Measurements from ENCODE around the gene ATP1A4.

DNA sequence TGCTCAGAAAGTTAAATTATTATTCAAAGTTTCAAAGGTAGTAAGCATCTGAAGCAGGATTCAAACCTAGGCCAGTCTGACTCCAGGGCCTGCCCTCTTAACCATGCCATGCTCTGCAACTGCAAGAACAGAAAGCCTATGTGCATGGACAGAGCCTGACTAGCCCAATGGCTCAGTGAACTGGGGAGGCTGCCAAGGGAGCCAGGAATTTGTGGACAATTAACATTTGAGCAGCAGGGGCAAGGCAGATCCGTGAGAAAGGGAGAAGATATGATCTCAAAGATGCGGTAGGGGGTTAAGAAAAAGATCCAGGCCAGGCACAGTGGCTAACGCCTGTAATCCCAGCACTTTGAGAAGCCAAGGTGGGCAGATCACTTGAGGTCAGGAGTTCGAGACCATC is 6.5 kb upstream of the ATP1A4 start:
- no peak for TF ChIP-seq POLR2AphosphoS5 (IDR thresholded peaks at IDR 0.05; ENCODE audit: low read depth, low read length)
- TF ChIP-seq TAF1 (IDR thresholded peaks at IDR 0.05; ENCODE audit: borderline replicate concordance, insufficient read depth, low read length) = no peak
- TF ChIP-seq SIN3A (IDR thresholded peaks at IDR 0.05; ENCODE audit: borderline replicate concordance, insufficient read depth, low read length) = no peak
- TF ChIP-seq FOXP2 (optimal IDR thresholded peaks at IDR 0.05; ENCODE audit: borderline replicate concordance, extremely low read depth, extremely low read length, insufficient read depth) = no peak
- TF ChIP-seq, protein P1, sequence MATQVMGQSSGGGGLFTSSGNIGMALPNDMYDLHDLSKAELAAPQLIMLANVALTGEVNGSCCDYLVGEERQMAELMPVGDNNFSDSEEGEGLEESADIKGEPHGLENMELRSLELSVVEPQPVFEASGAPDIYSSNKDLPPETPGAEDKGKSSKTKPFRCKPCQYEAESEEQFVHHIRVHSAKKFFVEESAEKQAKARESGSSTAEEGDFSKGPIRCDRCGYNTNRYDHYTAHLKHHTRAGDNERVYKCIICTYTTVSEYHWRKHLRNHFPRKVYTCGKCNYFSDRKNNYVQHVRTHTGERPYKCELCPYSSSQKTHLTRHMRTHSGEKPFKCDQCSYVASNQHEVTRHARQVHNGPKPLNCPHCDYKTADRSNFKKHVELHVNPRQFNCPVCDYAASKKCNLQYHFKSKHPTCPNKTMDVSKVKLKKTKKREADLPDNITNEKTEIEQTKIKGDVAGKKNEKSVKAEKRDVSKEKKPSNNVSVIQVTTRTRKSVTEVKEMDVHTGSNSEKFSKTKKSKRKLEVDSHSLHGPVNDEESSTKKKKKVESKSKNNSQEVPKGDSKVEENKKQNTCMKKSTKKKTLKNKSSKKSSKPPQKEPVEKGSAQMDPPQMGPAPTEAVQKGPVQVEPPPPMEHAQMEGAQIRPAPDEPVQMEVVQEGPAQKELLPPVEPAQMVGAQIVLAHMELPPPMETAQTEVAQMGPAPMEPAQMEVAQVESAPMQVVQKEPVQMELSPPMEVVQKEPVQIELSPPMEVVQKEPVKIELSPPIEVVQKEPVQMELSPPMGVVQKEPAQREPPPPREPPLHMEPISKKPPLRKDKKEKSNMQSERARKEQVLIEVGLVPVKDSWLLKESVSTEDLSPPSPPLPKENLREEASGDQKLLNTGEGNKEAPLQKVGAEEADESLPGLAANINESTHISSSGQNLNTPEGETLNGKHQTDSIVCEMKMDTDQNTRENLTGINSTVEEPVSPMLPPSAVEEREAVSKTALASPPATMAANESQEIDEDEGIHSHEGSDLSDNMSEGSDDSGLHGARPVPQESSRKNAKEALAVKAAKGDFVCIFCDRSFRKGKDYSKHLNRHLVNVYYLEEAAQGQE (IDR thresholded peaks at IDR 0.05; ENCODE audit: insufficient read depth in 1 of 2, low read depth in 2 of 2, low read length in 2 of 2) = no peak
